GM18498 (cell line): Measurements from ENCODE around the gene MYL5.
"Not testable (repeated sequence)": the region's sequence is repeated elsewhere in the genome, so short reads cannot be mapped to it uniquely, and the experiment has no call there.

Experiments
- ATAC-seq: cut with Tn5 transposase; IDR thresholded peaks from one replicate; pipeline ENCODE4 v1.9.1; 2021; ENCODE audit warnings: mild to moderate bottlenecking, moderate library complexity; ENCODE audit not compliant: unreplicated experiment

Gene MYL5

GRCh38 chr4:635851-636627 lies 38.3 kb upstream of the MYL5 start:
- ATAC-seq: no peak

GRCh38 chr4:636628-637159 lies 37.6 kb upstream of the MYL5 start:
- ATAC-seq: no peak

- no peak for ATAC-seq
Measured at GRCh38 chr4:637536-638280, 36.6 kb upstream of the MYL5 start.

- ATAC-seq: not testable (repeated sequence)
Measured at GRCh38 chr4:642366-642765, 32.0 kb upstream of the MYL5 start.

GRCh38 chr4:646460-646859 lies 27.9 kb upstream of the MYL5 start:
- no peak for ATAC-seq

GRCh38 chr4:647481-647880 lies 26.9 kb upstream of the MYL5 start:
- no peak for ATAC-seq

GRCh38 chr4:648579-649292 lies 25.6 kb upstream of the MYL5 start:
- ATAC-seq: no peak

- ATAC-seq: no peak
Measured at GRCh38 chr4:649293-649625, 25.1 kb upstream of the MYL5 start.

- no peak for ATAC-seq
Measured at GRCh38 chr4:649751-650310, 24.5 kb upstream of the MYL5 start.

GRCh38 chr4:650461-650860 lies 23.9 kb upstream of the MYL5 start:
- ATAC-seq: no peak

GRCh38 chr4:650951-651883 lies 23.1 kb upstream of the MYL5 start:
- ATAC-seq: no peak

GRCh38 chr4:651884-652642 lies 22.3 kb upstream of the MYL5 start:
- ATAC-seq: no peak

- no peak for ATAC-seq
Measured at GRCh38 chr4:653080-653821, 21.1 kb upstream of the MYL5 start.

GRCh38 chr4:653831-654502 lies 20.4 kb upstream of the MYL5 start:
- no peak for ATAC-seq

GRCh38 chr4:654503-654845 lies 19.9 kb upstream of the MYL5 start:
- no peak for ATAC-seq

GRCh38 chr4:654871-655463 lies 19.4 kb upstream of the MYL5 start:
- no peak for ATAC-seq

GRCh38 chr4:655464-656151 lies 18.7 kb upstream of the MYL5 start:
- ATAC-seq: no peak
